Hindlimb muscle (tissue), 1 donor: ENCODE results near the gene UPK3BL1. TPM values are rescaled to one million over a fixed set of nuclear protein-coding genes. Genes with fewer than 3 reads are reported as not detected.

Source experiments
- polyA plus RNA-seq: library from polyadenylated mRNA; unstranded; fragments of 120-200 nt; gene quantifications from one replicate; pipeline ENCODE4 v1.2.1, GENCODE V29; 2013; ENCODE audit not compliant: insufficient read length

The UPK3BL1 gene
- polyA plus RNA-seq, 1 donor, result 30.9 TPM

Other genes starting within 250 kb of the UPK3BL1 start
- 30.6 TPM for gene PRKRIP1, start 246.4 kb downstream of the UPK3BL1 start, polyA plus RNA-seq
- 10.0 TPM for gene ORAI2, start 209.2 kb downstream of the UPK3BL1 start, polyA plus RNA-seq
- gene ALKBH4, start 177.9 kb downstream of the UPK3BL1 start, polyA plus RNA-seq, result 8.9 TPM
- 11.7 TPM for gene LRWD1, start 177.8 kb downstream of the UPK3BL1 start, polyA plus RNA-seq
- gene POLR2J, start 163.9 kb downstream of the UPK3BL1 start, polyA plus RNA-seq, result 33.3 TPM
- gene RASA4B, start 125.0 kb downstream of the UPK3BL1 start, polyA plus RNA-seq, result 37.1 TPM
- 18.4 TPM for gene UPK3BL2, start 99.1 kb downstream of the UPK3BL1 start, polyA plus RNA-seq
- 14.8 TPM for gene SPDYE2, start 91.6 kb downstream of the UPK3BL1 start, polyA plus RNA-seq
- gene POLR2J3, start 70.2 kb downstream of the UPK3BL1 start, polyA plus RNA-seq, result 75.4 TPM
- 82.0 TPM for gene RASA4, start 26.0 kb downstream of the UPK3BL1 start, polyA plus RNA-seq
- 5.1 TPM for gene SPDYE2B, start 7.5 kb upstream of the UPK3BL1 start, polyA plus RNA-seq
- 6.7 TPM for gene POLR2J2, start 28.9 kb upstream of the UPK3BL1 start, polyA plus RNA-seq
- 6.5 TPM for gene FAM185A, start 106.2 kb upstream of the UPK3BL1 start, polyA plus RNA-seq